ENCODE results near the gene P3H4.

P3H4 gene

DNA sequence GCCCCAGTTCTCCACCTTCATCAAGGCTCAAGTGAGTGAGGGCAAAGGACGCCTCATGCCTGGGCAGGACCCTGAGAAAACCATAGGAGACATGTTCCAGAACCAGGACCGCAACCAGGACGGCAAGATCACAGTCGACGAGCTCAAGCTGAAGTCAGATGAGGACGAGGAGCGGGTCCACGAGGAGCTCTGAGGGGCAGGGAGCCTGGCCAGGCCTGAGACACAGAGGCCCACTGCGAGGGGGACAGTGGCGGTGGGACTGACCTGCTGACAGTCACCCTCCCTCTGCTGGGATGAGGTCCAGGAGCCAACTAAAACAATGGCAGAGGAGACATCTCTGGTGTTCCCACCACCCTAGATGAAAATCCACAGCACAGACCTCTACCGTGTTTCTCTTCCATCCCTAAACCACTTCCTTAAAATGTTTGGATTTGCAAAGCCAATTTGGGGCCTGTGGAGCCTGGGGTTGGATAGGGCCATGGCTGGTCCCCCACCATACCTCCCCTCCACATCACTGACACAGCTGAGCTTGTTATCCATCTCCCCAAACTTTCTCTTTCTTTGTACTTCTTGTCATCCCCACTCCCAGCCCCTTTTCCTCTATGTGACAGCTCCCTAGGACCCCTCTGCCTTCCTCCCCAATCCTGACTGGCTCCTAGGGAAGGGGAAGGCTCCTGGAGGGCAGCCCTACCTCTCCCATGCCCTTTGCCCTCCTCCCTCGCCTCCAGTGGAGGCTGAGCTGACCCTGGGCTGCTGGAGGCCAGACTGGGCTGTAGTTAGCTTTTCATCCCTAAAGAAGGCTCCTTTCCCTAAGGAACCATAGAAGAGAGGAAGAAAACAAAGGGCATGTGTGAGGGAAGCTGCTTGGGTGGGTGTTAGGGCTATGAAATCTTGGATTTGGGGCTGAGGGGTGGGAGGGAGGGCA lies 10.7 kb upstream of the P3H4 start:
- no peak for DNase-seq (ENCODE audit: low read depth in 2 of 3, low spot score in 1 of 3)

DNA sequence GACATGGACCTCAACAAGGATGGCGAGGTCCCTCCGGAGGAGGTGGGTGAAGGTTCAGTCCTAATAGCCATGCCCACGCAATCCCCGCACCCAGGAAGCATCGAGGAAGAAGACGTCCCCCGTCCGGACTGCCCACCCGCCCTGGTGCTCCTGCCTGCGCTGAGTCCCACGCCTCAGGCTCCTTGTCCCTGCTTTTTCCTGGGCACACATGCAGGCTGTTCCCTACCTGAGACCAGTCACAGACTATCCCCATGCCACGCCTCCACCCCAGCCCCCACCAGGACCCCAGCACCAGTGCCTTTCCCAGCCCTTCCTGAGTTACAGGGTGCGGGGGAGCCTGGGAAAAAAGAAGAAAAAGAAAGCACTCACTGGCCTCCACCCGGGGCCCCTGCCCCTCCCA lies 10.0 kb upstream of the P3H4 start:
- DNase-seq (ENCODE audit: low read depth in 2 of 3, low spot score in 1 of 3): no peak

DNA sequence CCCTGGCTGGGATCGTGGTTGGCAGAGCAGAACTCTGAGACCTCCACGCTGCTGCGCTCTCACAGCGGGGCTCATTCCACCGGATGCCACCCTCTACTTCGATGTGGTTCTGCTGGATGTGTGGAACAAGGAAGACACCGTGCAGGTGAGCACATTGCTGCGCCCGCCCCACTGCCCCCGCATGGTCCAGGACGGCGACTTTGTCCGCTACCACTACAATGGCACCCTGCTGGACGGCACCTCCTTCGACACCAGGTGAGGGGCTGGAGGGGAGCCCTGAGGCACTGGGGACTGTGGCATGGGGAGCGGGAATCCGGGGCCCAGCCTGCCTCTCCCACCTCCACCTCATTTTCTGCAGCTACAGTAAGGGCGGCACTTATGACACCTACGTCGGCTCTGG lies 6.3 kb upstream of the P3H4 start:
- DNase-seq (ENCODE audit: low read depth in 2 of 3, low spot score in 1 of 3): no peak

DNA sequence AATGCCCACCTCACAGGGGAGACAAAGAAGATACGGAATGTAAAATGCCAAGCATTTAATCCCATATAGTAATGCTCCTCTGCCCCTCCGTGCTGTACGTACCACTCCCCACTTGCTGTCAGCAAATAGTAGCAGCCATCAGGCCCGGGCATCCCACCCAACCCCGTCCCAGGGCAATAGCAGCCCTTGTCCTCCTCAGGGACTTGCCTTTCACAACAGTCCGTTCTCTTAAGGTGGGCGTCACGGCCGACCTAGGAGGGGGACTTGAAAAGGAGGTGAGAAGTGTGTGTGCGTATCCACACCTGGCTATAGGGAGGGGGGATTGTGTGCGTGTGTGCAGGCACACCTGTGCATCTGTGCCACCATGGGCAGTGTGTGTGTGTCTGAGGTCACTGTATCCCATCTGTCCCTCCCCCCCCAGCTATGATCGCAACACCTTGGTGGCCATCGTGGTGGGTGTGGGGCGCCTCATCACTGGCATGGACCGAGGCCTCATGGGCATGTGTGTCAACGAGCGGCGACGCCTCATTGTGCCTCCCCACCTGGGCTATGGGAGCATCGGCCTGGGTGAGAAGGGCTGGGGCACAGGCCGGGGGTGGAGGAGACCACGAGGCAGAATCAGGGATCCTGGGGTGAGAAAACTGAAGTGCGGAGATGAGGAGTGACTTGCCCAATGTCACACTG lies 5.0 kb upstream of the P3H4 start:
- DNase-seq (ENCODE audit: low read depth in 2 of 3, low spot score in 1 of 3): no peak

DNA sequence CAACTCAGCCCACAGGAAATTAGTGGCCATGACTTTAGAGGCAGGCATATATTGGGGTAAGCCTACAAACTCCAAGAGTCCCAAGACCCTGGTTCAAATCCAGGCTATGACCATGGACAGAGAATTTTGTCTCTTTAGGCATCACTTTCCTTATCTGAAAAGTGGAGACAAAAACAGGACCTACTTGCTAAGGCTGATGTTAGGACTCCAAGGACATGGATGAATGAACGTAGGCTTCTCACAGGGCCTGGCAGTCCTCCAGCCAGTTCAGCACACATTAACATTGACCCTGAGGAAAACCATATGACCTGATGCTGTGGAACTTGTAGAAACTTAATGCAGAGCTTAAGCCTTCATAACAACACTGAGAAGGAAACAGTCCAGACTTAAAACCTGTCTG lies 2.4 kb upstream of the P3H4 start:
- DNase-seq (ENCODE audit: low read depth in 2 of 3, low spot score in 1 of 3): no peak

DNA sequence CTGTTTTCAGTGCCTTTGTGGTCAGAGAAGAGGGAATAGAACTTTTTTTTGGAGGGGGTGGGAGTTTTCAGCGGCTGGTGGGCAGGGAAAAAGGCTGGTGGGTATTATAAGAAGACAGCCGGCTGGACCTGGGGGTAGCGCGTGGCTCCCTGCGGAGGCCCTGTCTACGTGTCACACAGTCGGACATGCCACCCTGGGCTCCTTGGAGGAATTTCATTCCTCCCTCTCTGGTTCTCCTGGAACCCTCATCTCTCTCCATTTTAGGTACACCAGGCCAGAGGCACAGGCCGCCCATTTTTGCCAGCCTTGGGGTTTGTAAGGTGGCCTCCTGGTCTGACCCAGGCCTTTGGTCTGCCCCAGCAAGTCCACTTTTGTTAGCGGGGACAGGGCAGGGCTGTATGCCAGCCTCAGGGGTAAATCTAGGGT lies 2.0 kb upstream of the P3H4 start:
- DNase-seq (ENCODE audit: low read depth in 2 of 3, low spot score in 1 of 3): no peak

DNA sequence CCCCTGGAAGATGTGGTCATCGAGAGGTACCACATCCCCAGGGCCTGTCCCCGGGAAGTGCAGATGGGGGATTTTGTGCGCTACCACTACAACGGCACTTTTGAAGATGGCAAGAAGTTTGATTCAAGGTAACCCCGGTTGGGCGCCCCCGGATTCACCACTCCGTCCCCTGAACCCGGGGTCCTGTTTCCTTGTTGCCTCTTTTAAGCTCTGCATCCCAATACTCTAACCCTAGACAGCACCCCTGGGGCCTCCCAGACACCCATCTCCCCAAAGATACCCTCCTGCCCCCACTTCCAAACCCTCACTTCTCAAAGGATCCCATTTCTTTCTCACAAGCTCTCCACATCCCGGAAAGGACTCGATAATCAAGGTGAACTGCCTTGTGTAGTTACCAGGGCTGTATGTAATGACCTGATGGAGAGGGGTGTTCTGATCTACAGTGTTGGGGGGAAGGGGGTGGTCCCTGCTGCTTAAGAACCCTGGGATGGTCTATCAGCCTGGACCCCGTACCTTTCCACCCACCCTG lies 1.5 kb upstream of the P3H4 start:
- no peak for DNase-seq (ENCODE audit: low read depth in 2 of 3, low spot score in 1 of 3)

DNA sequence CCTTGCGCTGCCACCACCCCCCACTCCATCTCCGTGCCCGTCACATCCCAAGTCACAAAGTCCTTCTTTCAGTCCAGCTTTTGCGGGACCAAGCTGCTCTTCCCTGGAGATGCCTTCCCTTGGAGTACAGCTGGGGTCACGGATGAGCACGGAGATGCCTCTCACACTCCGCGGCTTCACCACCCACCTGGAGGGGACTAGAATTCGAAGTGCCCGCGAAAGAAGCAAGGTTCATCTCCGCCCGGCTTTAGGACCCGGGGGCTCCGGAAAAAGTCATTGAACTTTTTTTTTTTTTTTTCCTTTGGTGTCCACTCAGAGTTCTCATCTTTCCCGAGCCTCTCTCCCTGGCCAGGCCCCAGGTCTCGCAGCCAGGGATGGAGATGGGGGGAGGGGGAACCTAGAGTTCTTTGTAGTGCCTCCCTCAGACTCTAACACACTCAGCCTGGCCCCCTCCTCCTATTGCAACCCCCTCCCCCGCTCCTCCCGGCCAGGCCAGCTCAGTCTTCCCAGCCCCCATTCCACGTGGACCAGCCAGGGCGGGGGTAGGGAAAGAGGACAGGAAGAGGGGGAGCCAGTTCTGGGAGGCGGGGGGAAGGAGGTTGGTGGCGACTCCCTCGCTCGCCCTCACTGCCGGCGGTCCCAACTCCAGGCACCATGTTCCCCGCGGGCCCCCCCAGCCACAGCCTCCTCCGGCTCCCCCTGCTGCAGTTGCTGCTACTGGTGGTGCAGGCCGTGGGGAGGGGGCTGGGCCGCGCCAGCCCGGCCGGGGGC lies 817 bp upstream of the P3H4 start, which contains the start of gene FKBP10:
Gene FKBP10 (plus strand): TSS at position 624 of the 771 bp plus-strand sequence. CDS start 31 bp downstream, at position 655.
- peak in 1 of 3 donors; percentile 18 for DNase-seq (ENCODE audit: low read depth in 2 of 3, low spot score in 1 of 3)

DNA sequence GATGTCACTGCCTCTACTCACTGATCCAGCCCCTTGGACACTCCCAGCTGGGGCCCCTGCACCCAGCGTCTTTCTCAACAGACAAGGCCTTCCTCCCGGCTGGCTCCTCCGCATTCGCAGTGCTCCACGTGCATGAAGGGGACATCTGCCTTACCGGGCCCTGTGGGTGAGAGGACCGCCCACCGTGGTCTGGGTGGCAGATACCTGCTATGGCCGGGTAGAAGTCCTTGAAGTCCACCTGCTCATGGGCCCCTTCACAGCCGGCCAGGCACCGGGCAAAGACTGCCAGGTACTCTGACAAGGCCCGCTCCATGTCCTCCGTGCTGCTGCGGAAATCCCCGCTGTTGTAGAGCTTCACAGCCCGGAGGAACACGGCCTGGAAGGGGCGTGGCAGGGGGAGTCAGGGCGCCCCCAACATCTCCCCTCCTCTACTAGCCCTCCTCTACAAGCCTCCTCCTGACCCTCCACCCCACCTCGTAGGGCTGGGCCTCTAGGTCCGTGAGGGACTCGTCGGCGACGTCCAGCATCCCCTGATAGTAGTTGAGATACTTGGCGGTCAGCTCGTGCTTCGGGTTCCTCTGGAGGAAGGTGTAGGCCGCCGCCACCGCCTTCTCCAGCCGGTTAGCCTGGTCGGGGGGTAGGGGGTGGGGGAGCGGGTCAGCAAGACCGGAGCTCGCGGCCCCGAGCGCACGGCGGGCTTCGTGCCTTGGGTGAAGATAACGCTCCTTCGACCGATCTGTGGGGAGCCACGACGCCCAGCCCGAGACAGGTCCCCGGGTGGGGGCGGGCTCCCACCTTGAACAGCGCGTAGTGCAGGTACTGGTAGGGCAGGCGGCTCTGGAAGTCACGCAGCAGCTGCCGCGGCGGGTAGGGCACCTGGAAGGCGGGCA lies 845 bp downstream of the P3H4 start:
- no peak for DNase-seq (ENCODE audit: low read depth in 2 of 3, low spot score in 1 of 3)

DNA sequence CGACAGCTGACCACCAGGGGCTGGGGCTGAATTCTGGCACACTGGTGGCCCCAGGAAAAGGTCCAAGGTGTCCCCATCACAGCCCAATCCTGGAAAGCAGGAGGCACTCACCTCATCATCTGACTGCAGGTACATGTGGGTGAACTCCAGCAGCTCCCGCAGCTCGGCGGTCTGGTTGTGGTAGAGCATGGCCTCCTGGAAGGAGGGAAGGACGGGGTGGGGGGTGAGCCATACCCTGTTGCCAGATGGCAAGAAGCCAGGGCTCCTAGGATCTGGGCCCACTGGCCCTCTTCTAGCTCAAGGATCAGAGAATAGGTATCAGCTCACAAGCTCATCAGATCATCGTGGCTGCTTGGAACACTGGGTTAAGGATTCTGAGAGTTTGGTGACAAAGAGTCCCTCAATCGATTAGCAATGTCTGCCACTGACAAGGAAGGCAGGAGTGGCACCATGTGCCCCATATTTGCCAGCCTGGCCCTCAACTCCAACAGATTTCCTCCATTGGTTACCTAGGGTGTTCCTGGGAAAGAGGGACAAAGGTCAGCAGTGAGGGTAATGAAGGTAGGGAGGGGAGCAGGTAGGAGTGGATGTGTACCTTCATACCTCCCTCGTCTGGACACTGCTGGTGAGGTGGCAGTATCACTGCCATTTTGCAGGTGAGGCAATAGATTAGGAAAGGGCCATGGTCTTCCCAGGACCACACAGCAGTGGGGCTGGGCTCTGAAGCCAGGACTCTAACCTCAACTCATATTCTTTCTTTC lies 4.9 kb downstream of the P3H4 start:
- no peak for DNase-seq (ENCODE audit: low read depth in 2 of 3, low spot score in 1 of 3)

DNA sequence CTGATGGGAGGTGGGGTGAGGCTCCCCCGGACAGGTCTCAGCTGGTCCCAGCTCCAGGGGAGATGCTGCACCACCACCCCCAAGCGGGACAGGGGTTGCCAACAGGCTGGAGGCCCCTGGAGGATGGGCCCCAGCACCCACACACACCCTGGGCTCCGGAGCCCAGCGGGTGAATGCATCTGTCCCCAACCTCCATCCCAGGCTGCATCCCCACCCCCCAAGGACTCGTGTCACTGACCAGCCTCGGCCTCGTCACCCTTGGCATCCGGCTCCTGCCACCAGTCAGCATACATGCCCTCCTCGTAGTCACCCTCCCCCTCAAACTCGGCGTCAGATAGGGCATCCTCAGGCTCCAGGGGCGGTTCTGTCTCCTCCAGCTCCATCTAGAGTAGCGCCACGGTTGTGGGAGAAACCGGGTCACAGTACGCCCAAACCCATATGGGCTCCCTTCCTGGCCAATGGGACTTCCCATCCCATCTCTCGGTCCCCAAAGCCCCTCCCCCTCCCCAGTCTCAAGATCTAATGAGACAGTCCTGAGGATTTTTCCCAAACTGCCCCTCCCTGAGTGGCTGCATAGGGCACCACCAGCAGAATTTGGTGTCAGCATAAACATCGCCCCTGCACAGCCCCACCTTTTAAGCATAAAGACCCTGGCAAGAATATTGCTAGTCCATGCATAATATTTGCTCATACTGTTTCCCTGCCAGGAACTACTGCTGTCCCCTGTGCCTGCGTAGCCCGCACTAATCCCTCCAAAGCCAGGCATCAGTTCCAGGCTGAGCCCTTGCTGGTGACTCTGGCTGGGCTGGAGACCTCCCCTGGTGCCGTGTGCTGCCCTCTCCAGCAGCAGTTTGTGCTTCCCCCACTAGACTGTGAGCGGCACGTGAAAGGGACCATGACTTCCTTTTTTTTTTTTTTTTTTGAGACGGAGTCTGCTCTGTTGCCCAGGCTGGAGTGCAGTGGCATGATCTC lies 8.4 kb downstream of the P3H4 start:
- DNase-seq (ENCODE audit: low read depth in 2 of 3, low spot score in 1 of 3): no peak

DNA sequence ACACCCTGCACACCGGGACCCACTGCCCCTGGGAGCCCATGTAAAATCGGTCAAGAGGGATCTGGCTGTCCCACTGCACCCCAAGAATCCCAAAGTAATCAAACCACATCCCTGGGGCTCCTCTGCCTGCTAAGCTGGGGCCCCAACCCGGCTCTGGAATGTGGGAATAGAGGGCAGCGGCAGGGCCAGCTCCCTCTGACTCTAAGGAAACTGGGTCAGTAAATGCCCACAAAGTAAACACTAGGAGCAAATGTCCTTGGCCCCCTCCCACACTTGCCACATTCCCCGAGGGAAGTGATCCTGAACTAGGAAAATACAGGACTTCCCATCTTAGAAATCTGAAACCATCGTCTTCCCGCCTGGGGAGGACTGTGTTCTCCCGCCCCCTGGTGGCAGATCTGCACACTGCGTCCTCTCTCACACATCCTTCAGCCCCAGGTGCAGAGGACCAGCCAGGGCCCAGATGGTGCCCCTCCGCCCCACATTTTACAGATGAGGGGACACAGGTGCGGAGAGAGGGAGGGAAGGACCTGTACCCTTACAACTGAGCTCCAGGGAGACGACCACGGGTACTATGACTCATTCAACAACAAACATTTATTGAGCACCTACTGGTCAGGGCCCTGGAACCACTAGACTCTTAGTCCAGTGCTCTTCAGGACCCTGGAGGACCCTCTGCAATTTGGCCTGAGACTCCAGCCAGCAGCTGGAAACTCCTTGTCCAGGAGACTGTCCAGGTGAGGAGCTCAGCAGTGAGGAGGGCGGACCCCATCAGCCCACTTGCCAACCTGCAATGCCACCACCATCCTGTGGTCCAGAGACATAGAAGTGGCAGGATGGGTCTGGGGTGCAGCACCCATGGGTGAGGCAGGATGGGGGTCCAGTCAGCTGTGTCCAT lies 10.1 kb downstream of the P3H4 start:
- peak; percentile 26 to 75 (median 66) for DNase-seq (ENCODE audit: low read depth in 2 of 3, low spot score in 1 of 3)

DNA sequence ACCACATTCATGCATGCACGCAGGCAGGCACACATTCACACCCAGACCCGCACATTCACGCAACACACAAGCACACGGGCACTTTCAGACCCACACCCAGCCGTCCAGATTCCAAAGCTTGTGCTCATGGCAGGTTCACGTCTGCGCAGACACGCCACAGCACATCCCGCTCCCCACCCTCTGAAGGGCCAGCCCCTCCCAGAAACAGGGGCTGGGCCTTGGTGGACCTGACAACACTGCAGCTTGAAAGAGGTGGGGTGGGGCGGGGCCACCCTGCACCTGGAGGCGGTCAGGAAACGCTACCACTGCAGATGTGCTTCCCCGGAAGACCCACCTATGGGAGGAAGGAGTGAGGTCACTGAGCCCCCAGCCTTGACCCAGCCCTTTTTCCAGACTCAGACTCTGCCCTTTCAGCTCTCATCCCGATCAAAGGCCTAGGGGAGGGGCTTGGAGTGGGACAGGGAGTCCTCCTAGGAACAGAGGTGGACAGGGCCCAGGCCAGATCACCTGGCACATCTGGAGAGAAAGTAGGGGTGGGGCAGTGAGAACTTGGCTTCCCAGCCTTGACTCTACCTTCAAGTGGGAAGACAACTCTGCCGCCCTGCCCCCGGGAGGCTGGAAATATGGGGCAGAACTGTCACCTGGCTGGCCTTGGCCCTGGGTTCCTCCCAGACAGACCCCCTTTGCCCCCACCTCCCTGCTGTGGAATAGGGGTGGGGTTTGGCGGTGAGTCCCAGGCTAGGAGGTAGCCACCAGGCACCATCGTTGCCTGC lies 11.0 kb downstream of the P3H4 start:
- no peak for DNase-seq (ENCODE audit: low read depth in 2 of 3, low spot score in 1 of 3)

DNA sequence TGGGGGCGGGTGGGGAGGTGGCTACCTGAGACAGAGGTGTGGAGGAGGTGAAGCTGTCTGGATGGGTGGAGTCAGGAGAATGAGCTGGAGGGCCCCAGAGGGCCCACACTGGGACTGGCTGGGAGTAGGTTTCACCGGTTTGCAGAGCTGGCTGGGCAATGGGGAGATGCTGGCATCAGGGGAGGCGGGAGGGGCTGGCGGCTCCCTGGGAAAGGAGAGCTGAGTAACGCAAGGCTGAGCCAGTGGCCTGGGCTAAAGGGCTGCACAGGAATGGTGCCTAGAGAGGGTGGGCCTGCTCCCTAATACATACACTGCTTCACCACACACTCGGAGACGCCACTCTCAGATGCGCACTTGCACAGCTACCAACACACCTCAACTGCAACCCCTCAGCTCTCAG lies 12.4 kb downstream of the P3H4 start:
- no peak for DNase-seq (ENCODE audit: low read depth in 2 of 3, low spot score in 1 of 3)

DNA sequence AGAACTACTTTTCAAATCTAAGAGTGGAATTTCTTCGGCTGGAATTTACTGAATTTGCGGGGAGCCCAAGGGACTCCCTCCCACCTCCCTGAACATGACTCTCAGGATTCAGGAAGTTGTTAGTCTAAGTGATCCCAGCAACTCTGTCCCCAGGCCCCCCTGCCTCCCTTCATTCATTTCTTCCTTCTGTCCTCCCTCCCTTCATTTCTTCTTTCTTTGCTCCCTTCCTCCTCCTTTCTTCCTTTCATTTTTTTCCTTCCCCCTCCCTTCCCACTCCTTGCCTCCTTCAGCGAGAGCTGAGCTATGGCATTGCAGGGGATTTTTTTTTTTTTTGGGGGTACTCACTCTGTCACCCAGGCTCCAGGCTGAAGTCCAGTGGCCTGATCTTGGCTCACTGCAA lies 14.4 kb downstream of the P3H4 start:
- DNase-seq (ENCODE audit: low read depth in 2 of 3, low spot score in 1 of 3): no peak

DNA sequence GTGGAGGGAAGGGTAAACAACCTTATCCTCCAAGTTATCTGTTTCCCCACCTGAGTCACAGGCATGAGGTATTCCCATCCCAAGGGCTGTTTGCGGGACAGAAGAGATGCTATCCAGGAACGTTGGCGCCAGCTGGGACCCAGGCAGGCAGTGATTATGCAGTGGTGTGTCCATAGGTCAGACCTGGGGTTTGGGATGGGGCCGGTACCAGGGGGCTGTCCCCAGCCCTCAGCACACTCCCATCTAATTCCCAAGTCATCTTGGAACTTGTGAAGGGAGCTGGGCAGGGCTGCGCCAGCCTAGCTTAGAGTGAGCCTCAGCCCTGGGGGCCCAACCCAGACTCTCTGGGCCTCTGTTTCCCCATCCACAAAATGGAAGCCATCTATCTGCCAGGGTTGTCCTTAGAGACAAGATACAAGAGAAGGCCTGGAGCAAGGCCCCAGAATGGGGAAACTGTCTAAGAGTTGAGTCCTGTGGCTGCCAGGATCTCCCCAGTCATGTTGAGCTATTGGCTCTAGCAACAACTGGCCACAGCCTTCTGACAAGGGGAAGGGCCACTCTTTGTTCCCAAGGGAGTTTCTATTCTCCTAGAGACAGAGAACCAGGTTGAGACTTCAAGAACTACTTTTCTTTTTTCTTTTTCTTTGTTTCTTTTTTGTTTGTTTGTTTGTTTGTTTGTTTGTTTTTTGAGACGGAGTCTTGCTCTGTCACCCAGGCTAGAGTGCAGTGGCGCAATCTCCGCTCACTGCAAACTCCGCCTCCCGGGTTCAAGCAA lies 15.4 kb downstream of the P3H4 start:
- DNase-seq (ENCODE audit: low read depth in 2 of 3, low spot score in 1 of 3): no peak
